ENCODE measurements around the gene OGG1. TPM values are rescaled to one million over a fixed set of nuclear protein-coding genes. Genes with fewer than 3 reads are reported as not detected.

The OGG1 gene
- polyA plus RNA-seq, 1 donor from 2014 or later: 34.4 TPM

DNA sequence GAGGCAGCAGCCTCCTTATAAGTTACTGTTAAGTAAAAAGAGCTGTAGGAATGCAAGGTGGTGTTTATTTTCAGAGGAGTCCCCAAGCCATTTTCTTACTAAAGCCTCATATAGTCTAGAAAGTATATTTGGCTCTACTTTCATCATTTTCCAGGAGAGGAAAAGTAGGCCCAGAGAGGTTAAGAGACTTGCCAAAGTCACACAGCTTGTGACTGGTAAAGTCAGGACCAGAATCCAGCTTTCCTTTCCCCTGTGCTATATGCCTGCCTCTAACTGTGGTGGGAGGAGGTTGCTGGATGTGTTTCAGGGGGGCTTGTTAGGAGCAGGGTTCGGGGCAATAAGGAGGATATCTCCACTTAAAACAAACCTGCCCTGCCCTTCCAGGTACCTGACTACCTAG lies 7.2 kb upstream of the OGG1 start:
- H3K9me3 ChIP-seq (ENCODE audit: low read length): no peaks in the 10 kb centered on the region
- H3K4me3 ChIP-seq (ENCODE audit: low read length): no peak overlapping the region
- H3K27me3 ChIP-seq (ENCODE audit: insufficient read depth, low read depth, low read length): no peaks in the 10 kb centered on the region
- H3K27ac ChIP-seq (ENCODE audit: low read length): no peak overlapping the region
- TF ChIP-seq, protein P1, sequence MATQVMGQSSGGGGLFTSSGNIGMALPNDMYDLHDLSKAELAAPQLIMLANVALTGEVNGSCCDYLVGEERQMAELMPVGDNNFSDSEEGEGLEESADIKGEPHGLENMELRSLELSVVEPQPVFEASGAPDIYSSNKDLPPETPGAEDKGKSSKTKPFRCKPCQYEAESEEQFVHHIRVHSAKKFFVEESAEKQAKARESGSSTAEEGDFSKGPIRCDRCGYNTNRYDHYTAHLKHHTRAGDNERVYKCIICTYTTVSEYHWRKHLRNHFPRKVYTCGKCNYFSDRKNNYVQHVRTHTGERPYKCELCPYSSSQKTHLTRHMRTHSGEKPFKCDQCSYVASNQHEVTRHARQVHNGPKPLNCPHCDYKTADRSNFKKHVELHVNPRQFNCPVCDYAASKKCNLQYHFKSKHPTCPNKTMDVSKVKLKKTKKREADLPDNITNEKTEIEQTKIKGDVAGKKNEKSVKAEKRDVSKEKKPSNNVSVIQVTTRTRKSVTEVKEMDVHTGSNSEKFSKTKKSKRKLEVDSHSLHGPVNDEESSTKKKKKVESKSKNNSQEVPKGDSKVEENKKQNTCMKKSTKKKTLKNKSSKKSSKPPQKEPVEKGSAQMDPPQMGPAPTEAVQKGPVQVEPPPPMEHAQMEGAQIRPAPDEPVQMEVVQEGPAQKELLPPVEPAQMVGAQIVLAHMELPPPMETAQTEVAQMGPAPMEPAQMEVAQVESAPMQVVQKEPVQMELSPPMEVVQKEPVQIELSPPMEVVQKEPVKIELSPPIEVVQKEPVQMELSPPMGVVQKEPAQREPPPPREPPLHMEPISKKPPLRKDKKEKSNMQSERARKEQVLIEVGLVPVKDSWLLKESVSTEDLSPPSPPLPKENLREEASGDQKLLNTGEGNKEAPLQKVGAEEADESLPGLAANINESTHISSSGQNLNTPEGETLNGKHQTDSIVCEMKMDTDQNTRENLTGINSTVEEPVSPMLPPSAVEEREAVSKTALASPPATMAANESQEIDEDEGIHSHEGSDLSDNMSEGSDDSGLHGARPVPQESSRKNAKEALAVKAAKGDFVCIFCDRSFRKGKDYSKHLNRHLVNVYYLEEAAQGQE (IDR thresholded peaks at IDR 0.05; ENCODE audit: borderline replicate concordance): no peak
- TF ChIP-seq POLR2AphosphoS5 (IDR thresholded peaks at IDR 0.05) (no peak), RAD21 (conservative IDR thresholded peaks at IDR 0.05) (no peak), SMC3 (conservative IDR thresholded peaks at IDR 0.05; ENCODE audit: poor library complexity) (no peak), MXI1 (conservative IDR thresholded peaks at IDR 0.05; ENCODE audit: poor library complexity, severe bottlenecking) (no peak), EZH2 (IDR thresholded peaks at IDR 0.05; ENCODE audit: borderline replicate concordance, insufficient read depth, low read length, poor library complexity, severe bottlenecking) (no peak)
- TF ChIP-seq, protein P2, sequence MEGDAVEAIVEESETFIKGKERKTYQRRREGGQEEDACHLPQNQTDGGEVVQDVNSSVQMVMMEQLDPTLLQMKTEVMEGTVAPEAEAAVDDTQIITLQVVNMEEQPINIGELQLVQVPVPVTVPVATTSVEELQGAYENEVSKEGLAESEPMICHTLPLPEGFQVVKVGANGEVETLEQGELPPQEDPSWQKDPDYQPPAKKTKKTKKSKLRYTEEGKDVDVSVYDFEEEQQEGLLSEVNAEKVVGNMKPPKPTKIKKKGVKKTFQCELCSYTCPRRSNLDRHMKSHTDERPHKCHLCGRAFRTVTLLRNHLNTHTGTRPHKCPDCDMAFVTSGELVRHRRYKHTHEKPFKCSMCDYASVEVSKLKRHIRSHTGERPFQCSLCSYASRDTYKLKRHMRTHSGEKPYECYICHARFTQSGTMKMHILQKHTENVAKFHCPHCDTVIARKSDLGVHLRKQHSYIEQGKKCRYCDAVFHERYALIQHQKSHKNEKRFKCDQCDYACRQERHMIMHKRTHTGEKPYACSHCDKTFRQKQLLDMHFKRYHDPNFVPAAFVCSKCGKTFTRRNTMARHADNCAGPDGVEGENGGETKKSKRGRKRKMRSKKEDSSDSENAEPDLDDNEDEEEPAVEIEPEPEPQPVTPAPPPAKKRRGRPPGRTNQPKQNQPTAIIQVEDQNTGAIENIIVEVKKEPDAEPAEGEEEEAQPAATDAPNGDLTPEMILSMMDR (IDR thresholded peaks at IDR 0.05; ENCODE audit: poor library complexity, severe bottlenecking): no peak
- H2AFZ ChIP-seq (ENCODE audit: low read depth, low read length): no peak overlapping the region
- no peaks in the 10 kb centered on the region for H3K79me2 ChIP-seq (replicated peaks; ENCODE audit: insufficient read depth, low read length)
- H3K36me3 ChIP-seq (ENCODE audit: insufficient read depth, low read length): peaks cover 4% of the 10 kb centered on the region
- H3K4me2 ChIP-seq (ENCODE audit: low read length): no peak overlapping the region
- H3K9ac ChIP-seq (ENCODE audit: low read length): no peak overlapping the region
- no peaks in the 10 kb centered on the region for H3F3A ChIP-seq (ENCODE audit: insufficient read depth, low read length, poor library complexity, severe bottlenecking)
- H4K20me1 ChIP-seq (ENCODE audit: insufficient read depth): no peaks in the 10 kb centered on the region
- no peaks in the 10 kb centered on the region for H3K9me2 ChIP-seq (ENCODE audit: insufficient read depth, low read length)

DNA sequence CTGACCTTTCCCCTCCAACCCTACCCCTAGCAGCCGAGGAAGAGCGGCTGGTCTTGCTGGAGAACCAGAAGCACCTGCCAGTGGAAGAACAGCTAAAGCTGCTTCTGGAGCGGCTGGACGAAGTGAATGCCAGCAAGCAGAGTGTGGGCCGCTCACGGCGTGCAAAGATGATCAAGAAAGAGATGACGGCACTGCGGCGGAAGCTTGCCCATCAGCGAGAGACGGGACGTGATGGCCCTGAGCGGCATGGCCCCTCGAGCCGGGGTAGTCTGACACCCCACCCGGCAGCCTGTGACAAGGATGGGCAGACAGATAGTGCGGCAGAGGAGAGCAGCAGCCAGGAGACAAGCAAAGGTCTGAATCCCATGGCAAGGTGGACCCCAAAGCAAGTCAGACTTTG lies 6.2 kb upstream of the OGG1 start:
- H2AFZ ChIP-seq (ENCODE audit: low read depth, low read length): no peak overlapping the region
- no peaks in the 10 kb centered on the region for H3F3A ChIP-seq (ENCODE audit: insufficient read depth, low read length, poor library complexity, severe bottlenecking)
- no peaks in the 10 kb centered on the region for H4K20me1 ChIP-seq (ENCODE audit: insufficient read depth)
- H3K9me3 ChIP-seq (ENCODE audit: low read length): no peaks in the 10 kb centered on the region
- H3K4me3 ChIP-seq (ENCODE audit: low read length): no peak overlapping the region
- H3K36me3 ChIP-seq (ENCODE audit: insufficient read depth, low read length): peaks cover 4% of the 10 kb centered on the region
- no peaks in the 10 kb centered on the region for H3K9me2 ChIP-seq (ENCODE audit: insufficient read depth, low read length)
- H3K27ac ChIP-seq (ENCODE audit: low read length): no peak overlapping the region
- no peaks in the 10 kb centered on the region for H3K27me3 ChIP-seq (ENCODE audit: insufficient read depth, low read depth, low read length)
- no peak overlapping the region for H3K4me2 ChIP-seq (ENCODE audit: low read length)
- no peak overlapping the region for H3K9ac ChIP-seq (ENCODE audit: low read length)
- TF ChIP-seq RAD21 (conservative IDR thresholded peaks at IDR 0.05) (no peak), MXI1 (conservative IDR thresholded peaks at IDR 0.05; ENCODE audit: poor library complexity, severe bottlenecking) (no peak), EP300 (conservative IDR thresholded peaks at IDR 0.05; ENCODE audit: poor library complexity, severe bottlenecking) (no peak), POLR2AphosphoS5 (IDR thresholded peaks at IDR 0.05) (no peak), EZH2 (IDR thresholded peaks at IDR 0.05; ENCODE audit: borderline replicate concordance, insufficient read depth, low read length, poor library complexity, severe bottlenecking) (no peak), TAF1 (IDR thresholded peaks at IDR 0.05; ENCODE audit: low read depth) (no peak), SMC3 (conservative IDR thresholded peaks at IDR 0.05; ENCODE audit: poor library complexity) (no peak)
- TF ChIP-seq, protein P2 (IDR thresholded peaks at IDR 0.05; ENCODE audit: poor library complexity, severe bottlenecking): no peak
- TF ChIP-seq, protein P1 (IDR thresholded peaks at IDR 0.05; ENCODE audit: borderline replicate concordance): no peak
- no peaks in the 10 kb centered on the region for H3K79me2 ChIP-seq (replicated peaks; ENCODE audit: insufficient read depth, low read length)
